Measurements from ENCODE around the gene IKZF4.

- TF ChIP-seq CTCF (IDR thresholded peaks at IDR 0.05; ENCODE audit: insufficient read depth, low read length, poor library complexity, severe bottlenecking), result no peak
- no peak for TF ChIP-seq EZH2phosphoT487 (conservative IDR thresholded peaks at IDR 0.05; ENCODE audit: low read length)
Measured at GRCh38 chr12:56086096-56086495, 65.3 kb downstream of the IKZF4 start.

Measured in SU-DHL-6 (cell line).